Left cardiac atrium (tissue), 4 donors: ENCODE data around the gene OTOA. TPM values are rescaled to one million over a fixed set of nuclear protein-coding genes. Genes with fewer than 3 reads are reported as not detected.
"Not testable (repeated sequence)": the region's sequence is repeated elsewhere in the genome, so short reads cannot be mapped to it uniquely, and the experiment has no call there.

Source experiments
- ATAC-seq, 2 donors: fragments of 200-7000 bp; cut with Tn5 transposase; one replicate each; pipeline ENCODE4 v1.9.1; 2020; ENCODE audit warnings: mild to moderate bottlenecking in 2 of 2, moderate library complexity in 2 of 2
- DNase-seq: peaks from one replicate; pipeline ENCODE4 v3.0.0-alpha.2; 2020
- intact Hi-C, 2 donors: fragments of 100-400 bp; cut with DNase I; formaldehyde crosslinking; loops; one replicate each; pipeline versions ENCODE4 v1.14.1 to v1.15.1; 2022 to 2023
- total RNA-seq, 2 donors: library from RNA; stranded (reverse); fragmentation: NEBNext Ultra II Directional; extraction: Animal tissue kit (Norgen Biotek cat#: 25700); gene quantifications; one replicate each; pipeline ENCODE4 v1.2.1, GENCODE V29; 2021
- donor health status: DM: no; HTN: yes; CAD: no.
- donor health status: DM: no; HTN: yes; CAD: no; lungs with severe emphysema.
- donor health status: DM: yes; HTN: yes; CAD: no.
- donor health status: Dilated cardiomyopathy.

Gene OTOA
- total RNA-seq, 2 donors from 2014 or later, result 0.29 TPM; not detected in 1

DNA sequence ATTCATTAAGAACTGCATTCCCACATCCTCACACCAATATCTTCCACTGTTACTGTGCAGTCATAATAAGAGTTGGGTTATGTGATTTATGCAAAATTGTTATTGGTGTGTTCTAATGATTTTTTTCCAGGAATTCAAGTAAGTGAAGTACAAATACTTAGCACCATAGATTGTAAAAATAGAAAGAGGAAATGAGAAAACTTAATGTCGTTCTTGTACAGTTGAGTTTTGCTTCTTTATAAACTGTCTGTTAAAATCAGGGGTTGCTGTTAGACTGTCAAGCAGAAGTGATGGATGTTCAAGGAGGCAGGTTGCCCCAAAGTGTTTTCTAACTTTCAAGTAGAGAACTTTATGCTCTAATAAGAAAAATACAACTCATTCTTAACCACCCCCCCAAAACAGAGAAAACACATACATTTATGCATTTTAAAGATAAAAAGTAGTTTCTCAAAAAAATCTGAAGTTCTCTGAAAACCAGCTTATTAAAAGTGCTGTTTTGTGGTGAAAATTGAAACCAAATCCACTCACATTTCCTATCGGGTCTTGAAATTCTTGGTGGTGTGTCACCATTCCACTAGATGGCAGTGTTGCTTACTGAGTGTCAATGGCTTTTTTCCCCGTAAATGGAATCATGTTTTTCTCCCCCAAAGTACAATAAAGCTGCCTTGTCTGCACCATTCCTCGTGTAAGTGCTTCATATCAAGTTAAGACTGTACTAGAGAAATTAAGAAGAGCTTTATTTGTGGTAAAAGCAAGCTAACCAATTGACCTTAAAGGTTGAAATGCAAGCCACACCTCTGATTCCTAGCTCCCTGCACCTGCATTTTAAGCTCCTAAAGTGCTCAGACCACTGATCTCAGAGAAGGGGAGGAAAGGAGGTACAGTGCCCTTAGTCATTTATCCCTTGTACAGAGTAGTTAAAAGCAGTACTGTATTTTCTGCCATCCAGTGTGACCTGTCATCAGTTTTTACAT is 6.7 kb upstream of the OTOA start:
- intact Hi-C loops, result loop anchor here in 1 of 2 donors (5.0 kb wide), 1 partner anchor 55 kb away; no protein-coding TSS in a partner anchor
- ATAC-seq (no peak), DNase-seq (no peak)

DNA sequence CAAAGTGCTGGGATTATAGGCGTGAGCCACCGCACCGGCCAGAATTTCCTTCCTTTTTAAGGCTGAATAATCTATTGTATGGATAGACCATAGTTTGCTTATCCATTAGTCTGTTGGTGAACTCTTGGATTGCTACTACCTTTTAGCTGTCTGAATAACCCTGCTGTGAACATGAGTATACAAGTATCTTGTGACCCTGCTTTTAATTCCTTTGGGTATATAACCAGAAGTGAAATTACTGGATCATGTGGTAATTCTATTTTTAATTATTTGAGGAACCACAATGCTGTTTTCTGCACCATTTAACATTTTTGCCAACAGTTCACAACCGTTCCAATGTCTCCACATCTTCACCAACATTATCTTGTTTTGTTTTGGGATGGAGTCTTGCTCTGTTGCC is 4.6 kb upstream of the OTOA start:
- intact Hi-C loops, result loop anchor here (2.0 to 5.0 kb wide), 2 partner anchors 52 to 53 kb away; no protein-coding TSS in a partner anchor
- peak in 1 of 2 donors; percentile 22 for ATAC-seq
- DNase-seq, result no peak

DNA sequence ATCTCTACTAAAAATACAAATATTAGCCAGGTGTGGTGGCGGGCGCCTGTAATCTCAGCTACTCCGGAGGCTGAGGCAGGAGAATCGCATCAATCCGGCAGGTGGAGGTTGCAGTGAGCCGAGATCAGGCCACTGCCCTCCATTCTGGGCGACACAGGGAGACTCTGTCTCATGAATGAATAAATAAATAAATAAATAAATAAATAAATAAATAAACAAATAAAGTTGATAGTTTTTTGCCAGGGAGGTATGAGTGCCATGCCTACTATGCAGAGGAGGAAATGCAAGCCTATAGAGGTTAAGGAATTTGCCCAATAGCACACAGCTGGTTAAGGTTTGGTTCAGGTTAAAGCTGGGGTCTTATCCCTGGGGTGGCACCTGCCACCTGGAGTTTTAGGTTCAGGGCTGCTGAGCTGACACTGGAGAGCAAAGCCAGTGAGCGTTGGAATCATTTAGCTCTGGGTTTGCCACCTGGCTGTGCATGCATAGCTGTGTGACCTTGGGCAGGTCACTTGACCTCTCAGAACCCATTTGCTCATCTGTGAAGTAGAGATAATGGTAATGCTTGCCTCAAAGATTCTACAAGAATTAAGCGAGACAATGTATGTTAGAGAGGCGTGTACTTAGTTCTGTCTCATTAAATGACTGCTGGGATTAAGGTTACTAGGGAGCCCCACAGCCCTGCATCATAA is 1.2 kb downstream of the OTOA start:
- ATAC-seq, result no peak
- intact Hi-C loops, result no loop called here

DNA sequence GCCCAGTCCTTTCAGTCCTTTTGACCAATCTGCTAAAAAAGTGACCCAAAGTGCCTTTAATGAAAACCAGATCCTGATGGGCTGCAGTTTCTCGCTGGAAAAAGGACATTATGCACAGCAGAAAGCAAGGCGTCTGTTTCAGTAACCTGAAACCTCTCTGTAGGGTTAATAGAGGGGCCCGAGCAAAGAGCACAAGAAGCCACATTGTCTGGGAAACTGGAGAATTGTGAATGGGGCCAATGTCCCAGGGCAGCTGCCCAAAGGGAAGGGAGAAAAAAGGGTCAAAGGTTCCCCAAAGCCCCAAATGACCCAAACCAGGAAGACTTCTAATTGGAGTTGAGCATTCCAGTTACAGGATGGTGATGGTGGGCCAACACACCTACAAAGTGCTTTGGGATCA is 3.0 kb downstream of the OTOA start:
- intact Hi-C loops, result no loop called here
- ATAC-seq (no peak), DNase-seq (no peak)

More for the DNA sequence above, 1.2 kb downstream of the OTOA start:
- DNase-seq, result no peak

DNA sequence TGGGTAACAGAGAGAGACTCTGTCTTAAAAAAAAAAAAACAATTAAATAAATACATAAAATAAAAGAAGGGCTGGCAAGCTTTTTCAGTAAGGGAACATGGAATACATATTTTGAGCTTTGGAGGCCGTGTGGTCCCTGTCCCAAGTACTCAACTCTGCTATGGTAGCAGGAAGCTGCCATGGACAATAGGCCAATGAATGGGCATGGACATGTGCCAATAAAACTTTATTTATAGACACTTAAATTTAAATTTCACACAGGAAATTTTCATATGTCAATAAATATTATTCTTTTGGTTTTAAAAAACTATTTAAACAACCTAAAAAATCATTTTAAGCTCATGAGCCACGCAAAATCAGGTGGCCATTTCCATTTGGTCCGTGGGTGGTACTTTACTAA is 3.8 kb downstream of the OTOA start:
- intact Hi-C loops, result no loop called here
- ATAC-seq (no peak), DNase-seq (no peak)

DNA sequence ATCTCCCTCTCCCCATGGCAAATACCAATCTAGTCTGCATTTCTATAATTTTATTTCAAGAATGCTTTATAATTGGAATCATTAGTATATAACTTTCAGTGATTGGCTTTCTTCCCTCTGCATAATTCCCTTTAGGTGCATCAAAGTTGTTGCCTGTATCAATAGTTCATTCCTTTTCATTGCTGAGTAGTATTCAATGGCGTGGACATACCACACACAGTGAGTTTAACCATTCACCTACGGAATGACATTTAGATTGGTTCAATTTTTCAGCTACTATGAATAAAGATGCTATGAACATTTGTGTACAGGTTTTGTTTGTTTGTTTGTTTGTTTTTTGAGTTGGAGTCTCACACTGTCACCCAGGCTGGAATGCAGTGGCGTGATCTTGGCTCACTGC is 9.7 kb downstream of the OTOA start:
- intact Hi-C loops, result no loop called here
- ATAC-seq (no peak), DNase-seq (no peak)

DNA sequence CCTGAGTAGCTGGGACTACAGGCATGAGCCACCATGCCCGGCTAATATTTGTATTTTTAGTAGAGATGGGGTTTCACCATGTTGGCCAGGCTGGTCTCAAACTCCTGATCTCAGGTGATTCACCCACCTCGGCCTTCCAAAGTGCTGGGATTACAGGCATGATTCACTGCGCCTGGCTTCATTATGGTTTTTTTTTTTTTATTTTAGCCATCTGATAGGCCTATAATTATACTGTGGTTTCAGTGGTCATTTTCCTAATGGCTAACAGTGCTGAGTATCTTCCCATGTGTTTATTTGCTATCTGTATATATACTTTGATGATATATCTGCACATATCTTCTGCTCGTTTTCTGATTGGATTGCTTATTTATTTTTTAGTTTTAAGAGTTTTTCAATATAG is 10.7 kb downstream of the OTOA start:
- intact Hi-C loops, ATAC-seq, DNase-seq: not testable (repeated sequence)

DNA sequence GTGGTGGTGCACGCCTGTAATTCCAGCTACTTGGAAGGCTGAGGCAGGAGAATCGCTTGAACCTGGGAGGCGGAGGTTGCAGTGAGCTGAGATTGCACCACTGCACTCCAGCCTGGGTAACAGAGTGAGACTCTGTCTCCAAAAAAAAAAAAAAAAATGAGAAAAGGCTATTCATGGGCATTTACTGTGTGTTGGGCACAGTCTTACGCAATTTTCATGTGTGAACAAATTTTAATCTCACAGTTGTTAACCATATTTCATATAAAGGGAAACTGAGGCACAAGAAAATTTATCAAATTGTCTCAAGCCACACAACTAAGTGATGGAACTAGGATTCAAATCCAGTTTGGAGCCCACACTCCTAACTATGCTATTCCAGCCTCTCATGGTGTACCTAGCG is 16.9 kb downstream of the OTOA start:
- intact Hi-C loops, DNase-seq, ATAC-seq: not testable (repeated sequence)

DNA sequence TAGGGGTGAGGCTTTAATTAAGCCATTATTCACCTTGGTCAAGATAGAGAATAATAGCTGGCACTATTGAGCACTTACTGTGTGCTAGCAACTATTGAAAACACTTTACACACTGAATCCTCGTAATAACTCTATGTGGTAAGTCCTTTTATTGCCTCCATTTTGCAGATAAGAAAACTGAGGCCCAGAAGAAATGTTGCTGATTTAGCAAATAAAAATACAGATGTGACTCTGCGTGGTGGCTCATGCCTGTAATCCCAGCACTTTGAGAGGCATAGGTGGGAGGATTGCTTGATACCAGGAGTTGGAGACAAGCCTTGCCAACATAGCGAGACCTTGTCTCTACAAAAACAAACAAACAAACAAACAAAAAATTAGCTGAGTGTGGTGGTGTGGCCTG is 19.4 kb downstream of the OTOA start:
- ATAC-seq (no peak), DNase-seq (no peak)
- intact Hi-C loops, result no loop called here

DNA sequence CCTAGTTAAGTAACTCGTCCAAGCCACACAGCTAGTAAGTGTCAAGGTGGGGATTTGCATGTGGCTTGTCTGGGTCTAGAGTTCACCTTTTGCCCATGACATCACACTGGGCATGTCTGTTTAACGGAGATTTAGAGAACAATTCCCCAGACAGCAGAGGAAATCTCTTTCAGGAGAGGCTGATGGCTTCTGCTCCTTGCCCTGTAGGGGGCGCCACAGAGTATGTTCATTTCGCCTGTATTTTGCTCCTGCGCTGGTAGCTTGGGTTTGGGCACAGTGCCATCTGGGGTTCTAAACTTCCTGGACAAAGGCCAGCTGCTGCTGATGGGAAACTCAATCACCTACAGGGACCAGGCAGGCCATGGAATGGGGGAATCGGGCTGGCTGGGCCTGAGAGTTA is 20.4 kb downstream of the OTOA start:
- DNase-seq, result no peak
- ATAC-seq, result no peak
- intact Hi-C loops, result no loop called here

DNA sequence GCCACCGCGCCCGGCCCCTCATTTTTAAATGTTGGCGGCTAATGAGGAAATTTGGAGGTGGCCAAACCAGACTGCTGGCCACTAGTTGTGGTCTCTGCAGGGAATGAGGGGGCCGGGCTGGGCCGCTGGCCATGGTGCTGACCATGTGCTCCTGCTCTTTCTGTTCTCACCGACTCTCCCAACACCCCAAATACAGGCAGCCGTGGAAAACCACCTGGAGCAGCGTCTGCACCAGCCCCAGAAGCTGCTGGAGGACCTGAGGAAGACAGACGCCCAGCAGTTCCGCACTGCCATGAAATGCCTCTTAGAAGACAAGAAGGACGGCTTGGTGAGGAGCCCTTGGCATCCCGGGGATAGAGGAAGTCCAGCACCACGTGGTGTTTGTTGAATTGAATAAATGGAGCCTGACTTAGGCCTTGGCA is 21.3 kb downstream of the OTOA start:
- ATAC-seq, result no peak
- intact Hi-C loops, result no loop called here

DNA sequence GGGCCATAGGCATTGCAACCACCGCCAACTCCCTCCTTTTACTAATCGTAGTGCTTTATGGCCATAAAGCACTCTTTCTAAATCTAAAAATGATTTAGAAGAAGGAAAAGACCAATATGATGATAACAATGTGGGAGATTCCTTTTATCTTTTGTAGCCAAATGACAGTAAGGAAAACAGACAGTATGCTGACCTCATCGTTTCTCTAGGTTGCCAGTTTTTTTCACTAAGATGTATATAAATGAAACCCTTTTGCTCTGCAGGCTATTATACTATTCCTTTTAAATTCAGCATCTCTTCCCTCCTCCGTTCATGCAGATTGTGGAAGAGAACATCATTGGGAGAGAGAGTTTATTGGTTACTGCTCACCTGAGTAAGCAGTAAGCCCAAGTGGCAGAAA is 25.3 kb downstream of the OTOA start:
- ATAC-seq, result no peak
- intact Hi-C loops, result no loop called here
- DNase-seq, result no peak

More for the DNA sequence above, 21.3 kb downstream of the OTOA start:
- no peak for DNase-seq

DNA sequence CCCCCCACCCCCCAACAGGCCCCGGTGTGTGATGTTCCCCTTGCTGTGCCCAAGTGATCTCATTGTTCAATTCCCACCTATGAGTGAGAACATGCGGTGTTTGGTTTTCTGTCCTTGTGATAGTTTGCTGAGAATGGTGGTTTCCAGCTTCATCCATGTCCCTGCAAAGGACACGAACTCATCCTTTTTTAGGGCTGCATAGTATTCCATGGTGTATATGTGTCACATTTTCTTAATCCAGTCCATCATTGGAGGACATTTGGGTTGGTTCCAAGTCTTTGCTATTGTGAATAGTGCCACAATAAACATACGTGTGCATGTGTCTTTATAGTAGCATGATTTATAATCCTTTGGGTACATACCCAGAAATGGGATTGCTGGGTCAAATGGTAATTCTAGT is 27.2 kb downstream of the OTOA start:
- intact Hi-C loops, DNase-seq, ATAC-seq: not testable (repeated sequence)

DNA sequence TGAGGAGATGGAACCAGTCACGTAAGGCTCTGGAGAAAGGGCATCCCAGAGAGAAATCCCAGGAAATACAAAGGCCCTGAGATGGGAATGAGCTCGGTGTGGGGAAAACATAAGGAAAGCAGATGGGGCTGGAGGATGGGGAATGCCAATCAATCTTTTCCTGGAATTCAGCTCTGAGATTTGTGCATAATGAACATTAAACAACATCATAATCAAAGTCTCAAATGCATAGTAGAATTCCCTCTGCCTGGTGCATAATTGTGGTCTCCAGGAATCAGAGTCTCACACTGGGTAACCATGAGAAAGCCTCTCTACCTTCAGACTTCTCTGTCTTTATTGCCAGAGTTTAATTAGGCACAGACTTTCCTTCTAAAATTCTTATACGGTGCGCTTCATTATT is 30.8 kb downstream of the OTOA start:
- intact Hi-C loops, result no loop called here
- no peak for ATAC-seq
- DNase-seq, result no peak

DNA sequence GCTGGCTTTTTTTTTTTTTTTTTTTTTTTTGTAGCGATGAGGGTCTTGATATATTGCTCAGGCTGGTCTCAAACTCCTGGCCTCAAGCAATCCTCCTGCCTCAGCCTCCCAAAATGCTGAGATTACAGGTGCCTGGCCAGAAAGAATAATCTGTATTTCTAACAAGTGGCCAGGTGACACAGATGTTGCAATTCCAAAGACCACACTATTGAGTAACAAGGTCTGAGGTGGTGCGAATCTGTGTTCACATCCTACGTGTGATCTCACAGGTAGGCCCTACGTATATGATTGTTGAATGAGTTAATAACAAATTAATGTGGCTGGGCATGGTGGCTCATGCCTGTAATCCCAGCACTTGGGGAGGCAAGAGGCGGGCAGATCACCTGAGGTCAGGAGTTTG is 33.3 kb downstream of the OTOA start:
- no peak for DNase-seq
- intact Hi-C loops, result no loop called here
- no peak for ATAC-seq

DNA sequence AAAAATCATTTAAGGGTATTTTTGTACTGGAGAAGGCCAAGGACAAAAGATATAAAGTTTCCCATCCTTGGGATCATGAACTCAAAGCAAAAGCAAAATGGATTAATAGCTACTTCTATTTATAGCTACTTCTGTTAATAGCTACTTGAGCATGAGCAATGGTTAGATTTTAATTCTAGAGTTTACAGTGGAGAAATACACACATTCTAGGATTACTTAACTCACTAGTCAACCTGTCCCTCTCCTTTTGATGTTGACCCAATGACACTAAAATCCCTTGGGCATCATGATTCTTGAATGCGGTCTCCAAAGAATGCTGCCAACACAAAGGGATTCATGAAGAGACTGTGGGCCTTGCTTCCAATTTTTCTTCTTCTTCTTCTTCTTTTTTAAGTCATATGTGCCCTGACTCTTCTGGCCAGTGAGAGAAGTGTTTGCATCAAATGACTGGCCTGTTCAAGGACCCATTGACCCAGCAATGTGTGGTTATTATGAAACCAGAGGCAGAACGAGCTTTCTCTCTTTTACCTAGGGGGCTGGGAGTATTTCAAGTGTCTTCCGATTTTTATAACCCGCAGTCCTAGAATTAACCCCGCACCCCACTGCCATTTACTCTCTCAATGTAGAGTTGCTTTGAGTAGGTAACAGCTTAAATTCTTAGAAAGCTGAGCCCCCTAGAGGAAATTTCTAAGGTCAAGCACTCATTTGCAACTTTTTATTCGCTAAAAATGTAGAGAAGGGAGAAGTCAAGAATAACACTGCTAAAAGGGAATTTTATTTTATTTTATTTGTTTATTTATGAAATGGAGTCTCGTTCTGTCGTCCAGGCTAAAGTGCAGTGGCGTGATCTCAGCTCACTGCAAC is 34.6 kb downstream of the OTOA start:
- intact Hi-C loops, result no loop called here
- ATAC-seq (no peak), DNase-seq (no peak)

DNA sequence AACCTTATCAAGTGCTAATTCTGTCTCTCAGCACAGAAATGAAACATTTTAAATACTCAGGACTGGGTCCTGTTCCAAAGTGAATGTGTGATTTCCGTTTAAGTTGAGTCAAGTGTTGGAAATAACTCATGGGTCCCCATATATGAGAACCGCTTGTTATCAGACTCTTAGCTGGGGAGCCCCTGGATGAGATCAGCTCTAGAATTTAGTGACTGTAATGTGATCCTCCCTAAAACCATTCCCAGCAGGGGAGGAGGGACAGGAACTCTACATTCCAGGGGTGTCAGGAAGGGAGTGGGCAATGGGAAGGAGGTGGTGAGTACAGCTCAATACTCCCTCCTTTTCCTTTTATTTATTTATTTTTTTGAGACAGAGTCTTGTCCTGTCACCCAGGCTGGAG is 37.5 kb downstream of the OTOA start:
- DNase-seq, result no peak
- ATAC-seq, result peak; percentile 51 to 77
- intact Hi-C loops, result no loop called here

DNA sequence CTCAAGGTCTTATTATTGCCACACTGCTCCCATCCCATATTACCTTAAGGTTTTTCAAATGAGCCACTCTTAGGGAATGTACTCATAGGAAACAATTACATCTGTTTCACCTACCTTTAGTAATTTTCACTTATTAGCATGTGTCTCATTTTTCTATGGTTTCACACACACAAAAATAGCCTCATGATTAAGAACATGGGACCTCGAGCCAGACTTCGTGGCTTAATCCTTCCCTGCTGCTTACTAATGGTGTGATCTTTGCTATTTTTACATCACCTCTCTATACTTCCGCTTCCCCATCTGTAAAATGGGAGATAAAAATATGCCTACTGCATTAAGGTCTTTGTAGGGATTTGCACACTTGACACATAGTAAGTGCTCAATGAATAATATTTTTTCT is 38.5 kb downstream of the OTOA start:
- intact Hi-C loops, result no loop called here
- DNase-seq, result no peak
- ATAC-seq, result no peak

DNA sequence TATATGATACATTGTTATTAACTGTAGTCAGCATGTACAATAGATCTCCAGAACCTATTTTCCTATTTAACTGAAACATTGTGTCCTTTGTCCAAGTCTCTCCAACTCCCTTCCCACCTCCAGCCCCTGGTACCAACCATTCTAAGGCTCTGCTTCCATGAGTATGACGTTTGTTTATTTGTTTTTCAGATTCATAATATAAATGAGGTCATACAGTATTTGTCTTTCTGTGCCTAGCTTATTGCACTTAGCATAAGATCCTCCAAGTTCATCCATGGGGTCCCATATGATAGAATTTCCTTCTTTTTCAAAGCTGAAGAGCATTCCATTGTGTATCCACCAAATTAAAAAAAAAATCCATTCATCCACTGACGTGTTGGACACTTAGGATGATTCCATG is 39.4 kb downstream of the OTOA start:
- DNase-seq (no peak), ATAC-seq (no peak)
- intact Hi-C loops, result no loop called here
